HepG2 (cell line): Measurements from ENCODE around the gene CMTM4. TPM values are rescaled to one million over a fixed set of nuclear protein-coding genes. Genes with fewer than 3 reads are reported as not detected.

Experiments used
- ADNP ChIP-seq: sonication (generic); formaldehyde crosslinking; IDR thresholded peaks from 2 replicates; pipeline ENCODE4 v1.4.0; 2020; ENCODE audit warnings: missing genetic modification reagents
- CHCHD3 ChIP-seq: sonication (generic); formaldehyde crosslinking; IDR thresholded peaks from 2 replicates; pipeline ENCODE4 v1.8.0; 2022; ENCODE audit warnings: mild to moderate bottlenecking, missing genetic modification reagents, moderate library complexity
- DNMT3B ChIP-seq: conservative IDR thresholded peaks from 2 replicates; pipeline ENCODE4 v1.6.1; 2016; ENCODE audit warnings: missing biosample characterization, control low read depth
- ELF3 ChIP-seq: IDR thresholded peaks from 2 replicates; pipeline ENCODE4 v1.6.1; 2016; ENCODE audit warnings: missing genetic modification reagents, missing compliant biosample characterization
- EZH2 ChIP-seq: conservative IDR thresholded peaks from 2 replicates; pipeline ENCODE4 v1.6.1; 2012; ENCODE audit warnings: mild to moderate bottlenecking, low read depth, low read length, moderate library complexity
- MED13 ChIP-seq: sonication (generic); formaldehyde crosslinking; IDR thresholded peaks from 2 replicates; pipeline ENCODE4 v1.5.0; 2020; ENCODE audit warnings: missing genetic modification reagents
- NBN ChIP-seq: fragments of 450-650 bp; conservative IDR thresholded peaks from 2 replicates; pipeline ENCODE4 v1.6.1; 2017
- NFE2L2 ChIP-seq: fragments of 150-350 bp; IDR thresholded peaks from 2 replicates; pipeline ENCODE4 v1.6.1; 2014; ENCODE audit warnings: low read length
- NFRKB ChIP-seq: fragments of 450-650 bp; IDR thresholded peaks from 2 replicates; pipeline ENCODE4 v1.6.1; 2017
- PBX3 ChIP-seq: sonication (generic); formaldehyde crosslinking; IDR thresholded peaks from 2 replicates; pipeline ENCODE4 v1.8.1; 2023; ENCODE audit warnings: missing genetic modification reagents, inconsistent platforms, borderline replicate concordance
- RFX1 ChIP-seq: fragments of 450-650 bp; IDR thresholded peaks from 2 replicates; pipeline ENCODE4 v1.6.1; 2017
- SP5 ChIP-seq: IDR thresholded peaks from 2 replicates; pipeline ENCODE4 v1.6.1; 2016; ENCODE audit warnings: low read depth, borderline replicate concordance
- TARDBP ChIP-seq: sonication (generic); formaldehyde crosslinking; IDR thresholded peaks from 2 replicates; pipeline ENCODE4 v1.8.0; 2022; ENCODE audit warnings: mild to moderate bottlenecking, missing genetic modification reagents
- ZBTB46 ChIP-seq: sonication (generic); formaldehyde crosslinking; IDR thresholded peaks from 2 replicates; pipeline ENCODE4 v1.4.0; 2020; ENCODE audit warnings: mild to moderate bottlenecking, missing genetic modification reagents, borderline replicate concordance
- ZBTB49 ChIP-seq: sonication (generic); formaldehyde crosslinking; IDR thresholded peaks from 2 replicates; pipeline ENCODE4 v1.4.0; 2020; ENCODE audit warnings: missing genetic modification reagents, borderline replicate concordance
- ZNF142 ChIP-seq: sonication (generic); formaldehyde crosslinking; IDR thresholded peaks from 2 replicates; pipeline ENCODE4 v1.4.0; 2020; ENCODE audit warnings: missing genetic modification reagents
- ZNF703 ChIP-seq: sonication (generic); formaldehyde crosslinking; IDR thresholded peaks from 2 replicates; pipeline ENCODE4 v1.5.1; 2020; ENCODE audit warnings: missing genetic modification reagents, mild to moderate bottlenecking, moderate library complexity, borderline replicate concordance
- polyA plus RNA-seq, 8 experiments: library from polyadenylated mRNA; depleted of rRNA in 3 of 8; stranded (reverse) in 7 of 8; unstranded in 1 of 8; fragments of >200 nt; fragmentation: Illumina TruSeq in 4 of 8; extraction: Trizol in 4 of 8; gene quantifications; 2 replicates each; pipeline versions ENCODE4 v1.2.1 to v1.2.3, GENCODE V29; 2011 to 2016; ENCODE audit warnings: low read depth in 4 of 8, missing spikeins in 1 of 8, mixed read lengths in 1 of 8; ENCODE audit not compliant: insufficient read depth in 1 of 8
- total RNA-seq, 5 experiments: library from RNA; depleted of rRNA; stranded (reverse); fragments of >200 nt; fragmentation: Illumina TruSeq; extraction: Trizol; gene quantifications; 2 replicates each; pipeline ENCODE4 v1.2.3, GENCODE V29; 2016; ENCODE audit warnings: low read depth in 1 of 5

Gene CMTM4
- total and polyA plus RNA-seq, 2 of the 13 experiments (the other 11 are each of a cell fraction or from before 2014, with no cell fraction given), result 32.0 to 36.3 TPM

- TF ChIP-seq ZBTB46 (CRISPR knock-in tag) (peak; percentile 32; the same call in 1 of the 2 replicates), NFRKB (no peak), ELF3 (CRISPR knock-in tag) (no peak), CHCHD3 (CRISPR knock-in tag) (no peak), ZBTB49 (CRISPR knock-in tag) (no peak), PBX3 (CRISPR knock-in tag) (no peak), RFX1 (no peak), DNMT3B (CRISPR knock-in tag) (no peak), ZNF703 (CRISPR knock-in tag) (no peak), NBN (no peak), ADNP (CRISPR knock-in tag) (no peak), EZH2 (no peak), NFE2L2 (no peak), SP5 (CRISPR knock-in tag) (no peak; the same call in 1 of the 2 replicates), ZNF142 (CRISPR knock-in tag) (no peak), MED13 (CRISPR knock-in tag) (no peak), TARDBP (CRISPR knock-in tag) (no peak)
Measured at GRCh38 chr16:66604376-66605176, 92.0 kb downstream of the CMTM4 start, which contains the start of gene CMTM3 (continued).
